Measurements from ENCODE around the gene SLC30A4.

DNA sequence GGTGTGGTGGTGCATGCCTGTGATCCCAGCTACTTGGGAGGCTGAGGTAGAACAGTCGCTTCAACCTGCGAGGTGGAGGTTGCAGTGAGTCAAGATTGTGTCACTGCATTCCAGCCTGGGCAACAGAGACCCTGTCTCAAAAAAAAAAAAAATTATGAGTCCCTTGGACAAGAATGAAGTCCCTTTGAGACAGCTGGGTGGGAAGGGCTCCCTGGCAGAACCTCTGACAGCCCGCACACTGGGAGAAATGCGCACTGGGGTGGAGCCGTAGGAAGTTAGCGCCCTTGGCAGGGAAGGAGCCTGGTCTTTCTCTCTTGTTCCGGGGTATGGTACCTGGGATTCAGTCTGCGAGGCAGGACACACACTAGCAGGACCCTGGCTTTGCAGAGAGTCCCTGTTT is 51.4 kb downstream of the SLC30A4 start:
- TF ChIP-seq, protein P1, sequence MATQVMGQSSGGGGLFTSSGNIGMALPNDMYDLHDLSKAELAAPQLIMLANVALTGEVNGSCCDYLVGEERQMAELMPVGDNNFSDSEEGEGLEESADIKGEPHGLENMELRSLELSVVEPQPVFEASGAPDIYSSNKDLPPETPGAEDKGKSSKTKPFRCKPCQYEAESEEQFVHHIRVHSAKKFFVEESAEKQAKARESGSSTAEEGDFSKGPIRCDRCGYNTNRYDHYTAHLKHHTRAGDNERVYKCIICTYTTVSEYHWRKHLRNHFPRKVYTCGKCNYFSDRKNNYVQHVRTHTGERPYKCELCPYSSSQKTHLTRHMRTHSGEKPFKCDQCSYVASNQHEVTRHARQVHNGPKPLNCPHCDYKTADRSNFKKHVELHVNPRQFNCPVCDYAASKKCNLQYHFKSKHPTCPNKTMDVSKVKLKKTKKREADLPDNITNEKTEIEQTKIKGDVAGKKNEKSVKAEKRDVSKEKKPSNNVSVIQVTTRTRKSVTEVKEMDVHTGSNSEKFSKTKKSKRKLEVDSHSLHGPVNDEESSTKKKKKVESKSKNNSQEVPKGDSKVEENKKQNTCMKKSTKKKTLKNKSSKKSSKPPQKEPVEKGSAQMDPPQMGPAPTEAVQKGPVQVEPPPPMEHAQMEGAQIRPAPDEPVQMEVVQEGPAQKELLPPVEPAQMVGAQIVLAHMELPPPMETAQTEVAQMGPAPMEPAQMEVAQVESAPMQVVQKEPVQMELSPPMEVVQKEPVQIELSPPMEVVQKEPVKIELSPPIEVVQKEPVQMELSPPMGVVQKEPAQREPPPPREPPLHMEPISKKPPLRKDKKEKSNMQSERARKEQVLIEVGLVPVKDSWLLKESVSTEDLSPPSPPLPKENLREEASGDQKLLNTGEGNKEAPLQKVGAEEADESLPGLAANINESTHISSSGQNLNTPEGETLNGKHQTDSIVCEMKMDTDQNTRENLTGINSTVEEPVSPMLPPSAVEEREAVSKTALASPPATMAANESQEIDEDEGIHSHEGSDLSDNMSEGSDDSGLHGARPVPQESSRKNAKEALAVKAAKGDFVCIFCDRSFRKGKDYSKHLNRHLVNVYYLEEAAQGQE (IDR thresholded peaks at IDR 0.05; ENCODE audit: unreplicated experiment) = no peak
- TF ChIP-seq, protein P2, sequence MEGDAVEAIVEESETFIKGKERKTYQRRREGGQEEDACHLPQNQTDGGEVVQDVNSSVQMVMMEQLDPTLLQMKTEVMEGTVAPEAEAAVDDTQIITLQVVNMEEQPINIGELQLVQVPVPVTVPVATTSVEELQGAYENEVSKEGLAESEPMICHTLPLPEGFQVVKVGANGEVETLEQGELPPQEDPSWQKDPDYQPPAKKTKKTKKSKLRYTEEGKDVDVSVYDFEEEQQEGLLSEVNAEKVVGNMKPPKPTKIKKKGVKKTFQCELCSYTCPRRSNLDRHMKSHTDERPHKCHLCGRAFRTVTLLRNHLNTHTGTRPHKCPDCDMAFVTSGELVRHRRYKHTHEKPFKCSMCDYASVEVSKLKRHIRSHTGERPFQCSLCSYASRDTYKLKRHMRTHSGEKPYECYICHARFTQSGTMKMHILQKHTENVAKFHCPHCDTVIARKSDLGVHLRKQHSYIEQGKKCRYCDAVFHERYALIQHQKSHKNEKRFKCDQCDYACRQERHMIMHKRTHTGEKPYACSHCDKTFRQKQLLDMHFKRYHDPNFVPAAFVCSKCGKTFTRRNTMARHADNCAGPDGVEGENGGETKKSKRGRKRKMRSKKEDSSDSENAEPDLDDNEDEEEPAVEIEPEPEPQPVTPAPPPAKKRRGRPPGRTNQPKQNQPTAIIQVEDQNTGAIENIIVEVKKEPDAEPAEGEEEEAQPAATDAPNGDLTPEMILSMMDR (conservative IDR thresholded peaks at IDR 0.05; ENCODE audit: low read depth in 2 of 2) = no peak
- TF ChIP-seq EZH2 (IDR thresholded peaks at IDR 0.05; ENCODE audit: low read depth, unreplicated experiment) (no peak), JUNB (IDR thresholded peaks at IDR 0.05; ENCODE audit: unreplicated experiment) (no peak), ZNF114 (CRISPR knock-in tag; IDR thresholded peaks at IDR 0.05) (no peak), POLR2AphosphoS5 (IDR thresholded peaks at IDR 0.05; ENCODE audit: low read depth) (no peak), CREB1 (CRISPR knock-in tag; IDR thresholded peaks at IDR 0.05; ENCODE audit: low read depth) (no peak), EZH2phosphoT487 (IDR thresholded peaks at IDR 0.05; ENCODE audit: unreplicated experiment) (no peak), NANOG (IDR thresholded peaks at IDR 0.05; ENCODE audit: borderline replicate concordance) (no peak)
- TF ChIP-seq, protein P3, sequence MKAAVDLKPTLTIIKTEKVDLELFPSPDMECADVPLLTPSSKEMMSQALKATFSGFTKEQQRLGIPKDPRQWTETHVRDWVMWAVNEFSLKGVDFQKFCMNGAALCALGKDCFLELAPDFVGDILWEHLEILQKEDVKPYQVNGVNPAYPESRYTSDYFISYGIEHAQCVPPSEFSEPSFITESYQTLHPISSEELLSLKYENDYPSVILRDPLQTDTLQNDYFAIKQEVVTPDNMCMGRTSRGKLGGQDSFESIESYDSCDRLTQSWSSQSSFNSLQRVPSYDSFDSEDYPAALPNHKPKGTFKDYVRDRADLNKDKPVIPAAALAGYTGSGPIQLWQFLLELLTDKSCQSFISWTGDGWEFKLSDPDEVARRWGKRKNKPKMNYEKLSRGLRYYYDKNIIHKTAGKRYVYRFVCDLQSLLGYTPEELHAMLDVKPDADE (IDR thresholded peaks at IDR 0.05) = no peak

All from GM23338 (cell line).